NT2/D1 (cell line): ENCODE results near the gene PIGT.

Experiments
- DNase-seq: peaks from one replicate; pipeline ENCODE4 v3.0.0-alpha.2; 2011; ENCODE audit warnings: low read depth, low spot score
- H3K27me3 ChIP-seq: 2 replicates; pipeline ENCODE4 v1.6.0; 2011; ENCODE audit warnings: mild to moderate bottlenecking; ENCODE audit not compliant: insufficient read length, insufficient read depth
- H3K36me3 ChIP-seq: 2 replicates; pipeline ENCODE4 v1.6.1; 2011; ENCODE audit warnings: mild to moderate bottlenecking, low read length, mixed read lengths; ENCODE audit not compliant: insufficient read depth, insufficient read length
- H3K4me1 ChIP-seq: 2 replicates; pipeline ENCODE4 v1.5.1; 2011; ENCODE audit not compliant: insufficient read depth, insufficient read length
- H3K4me3 ChIP-seq: 2 replicates; pipeline ENCODE4 v1.5.1; 2011; ENCODE audit warnings: low read depth; ENCODE audit not compliant: insufficient read length
- H3K9ac ChIP-seq: 2 replicates; pipeline ENCODE4 v1.6.0; 2011; ENCODE audit warnings: low read depth; ENCODE audit not compliant: insufficient read length
- H3K9me3 ChIP-seq: 2 replicates; pipeline ENCODE4 v1.5.1; 2011; ENCODE audit warnings: mild to moderate bottlenecking, low read length; ENCODE audit not compliant: insufficient read depth
- SUZ12 ChIP-seq: IDR thresholded peaks from 2 replicates; pipeline ENCODE4 v1.6.1; 2011; ENCODE audit not compliant: insufficient read length, insufficient read depth; ENCODE audit errors: extremely low read depth
- YY1 ChIP-seq: IDR thresholded peaks from 2 replicates; pipeline ENCODE4 v1.6.1; 2011; ENCODE audit not compliant: insufficient read length, insufficient read depth
- ZNF274 ChIP-seq: IDR thresholded peaks from 2 replicates; pipeline ENCODE4 v1.6.1; 2011; ENCODE audit warnings: mild to moderate bottlenecking, low read depth, low read length

The PIGT gene

DNA sequence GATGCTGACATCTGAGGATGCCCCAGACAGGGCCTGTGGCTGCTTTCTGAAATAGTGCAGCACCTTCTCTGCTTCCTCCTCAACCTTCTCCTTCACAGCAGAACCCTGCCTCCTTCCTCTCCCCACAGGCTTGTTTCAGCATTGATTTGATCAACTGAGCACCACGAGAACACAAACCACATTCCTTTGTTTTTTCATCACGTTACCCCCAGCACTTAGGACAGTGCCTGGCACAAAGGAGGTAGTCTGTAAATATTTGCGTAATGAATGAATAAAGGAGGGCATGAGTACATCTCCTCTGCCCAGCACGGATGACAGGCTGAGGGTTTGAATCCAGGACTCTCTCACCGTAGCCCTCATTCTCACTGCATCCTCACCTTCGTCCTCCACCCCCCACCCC is 32.3 kb downstream of the PIGT start:
- no peak overlapping the region for H3K4me3 ChIP-seq
- no peaks in the 10 kb centered on the region for H3K9me3 ChIP-seq
- no peaks in the 10 kb centered on the region for H3K27me3 ChIP-seq
- H3K4me1 ChIP-seq, result peaks cover 5% of the 10 kb centered on the region
- no peak overlapping the region for H3K9ac ChIP-seq
- H3K36me3 ChIP-seq, result no peaks in the 10 kb centered on the region
- TF ChIP-seq SUZ12 (no peak), ZNF274 (no peak), YY1 (no peak)
- no peak for DNase-seq

DNA sequence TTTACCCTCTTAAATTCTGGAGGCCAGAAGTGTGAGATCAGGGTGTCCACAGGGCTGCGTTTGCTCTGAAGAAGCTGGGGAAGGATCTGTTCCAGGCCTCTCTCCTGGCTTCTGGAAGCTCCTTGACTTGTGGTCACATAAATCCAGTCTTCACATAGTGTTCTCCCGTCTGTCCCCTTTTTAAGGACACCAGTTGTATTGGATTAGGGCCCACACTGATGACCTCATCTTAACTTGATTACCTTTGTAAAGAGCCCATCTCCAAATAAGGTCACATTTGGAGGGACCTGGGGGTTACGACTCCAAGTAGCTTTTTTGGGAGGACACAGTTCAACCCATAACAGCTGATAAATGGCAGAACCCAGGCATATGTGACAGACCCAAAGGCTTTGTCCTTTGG is 33.6 kb downstream of the PIGT start:
- TF ChIP-seq ZNF274 (no peak), YY1 (no peak), SUZ12 (no peak)
- no peak overlapping the region for H3K9ac ChIP-seq
- no peaks in the 10 kb centered on the region for H3K36me3 ChIP-seq
- no peak overlapping the region for H3K4me3 ChIP-seq
- peaks cover 5% of the 10 kb centered on the region for H3K4me1 ChIP-seq
- no peaks in the 10 kb centered on the region for H3K9me3 ChIP-seq
- H3K27me3 ChIP-seq, result no peaks in the 10 kb centered on the region
- no peak for DNase-seq

DNA sequence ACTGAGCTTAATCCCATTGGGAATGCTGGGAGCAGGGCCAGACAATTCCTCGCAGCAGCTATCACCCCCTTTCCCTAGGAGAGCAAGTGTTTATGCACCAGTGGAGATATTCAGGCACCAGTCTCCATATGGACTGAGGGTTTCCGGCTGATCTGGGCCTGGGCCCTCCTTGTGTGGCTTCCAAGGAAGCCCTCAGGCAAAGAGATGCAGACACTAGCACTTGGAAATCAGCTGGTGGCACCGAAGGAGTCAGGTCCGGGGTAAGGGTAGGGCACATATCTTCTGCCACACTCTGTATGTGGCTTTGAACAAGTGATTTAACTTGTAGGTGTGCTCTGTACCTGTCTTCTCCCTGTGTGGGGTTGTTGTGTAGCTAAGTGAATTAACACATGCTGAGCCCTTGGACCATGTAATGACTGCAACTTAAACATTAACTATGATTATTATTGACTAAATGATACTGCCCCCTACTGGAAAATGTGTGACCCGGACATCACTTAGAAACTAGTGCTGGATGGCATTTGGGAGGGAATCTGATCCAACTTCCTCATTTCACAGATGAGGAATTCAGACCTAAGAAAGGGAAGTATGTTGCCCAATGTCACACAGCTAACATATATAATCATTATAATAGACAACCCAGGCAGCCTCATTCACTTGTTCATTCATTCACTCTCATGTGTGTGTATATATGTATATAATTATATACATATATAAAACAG is 34.3 kb downstream of the PIGT start:
- TF ChIP-seq ZNF274 (no peak), YY1 (no peak), SUZ12 (no peak)
- no peak for DNase-seq
- no peak overlapping the region for H3K4me3 ChIP-seq

DNA sequence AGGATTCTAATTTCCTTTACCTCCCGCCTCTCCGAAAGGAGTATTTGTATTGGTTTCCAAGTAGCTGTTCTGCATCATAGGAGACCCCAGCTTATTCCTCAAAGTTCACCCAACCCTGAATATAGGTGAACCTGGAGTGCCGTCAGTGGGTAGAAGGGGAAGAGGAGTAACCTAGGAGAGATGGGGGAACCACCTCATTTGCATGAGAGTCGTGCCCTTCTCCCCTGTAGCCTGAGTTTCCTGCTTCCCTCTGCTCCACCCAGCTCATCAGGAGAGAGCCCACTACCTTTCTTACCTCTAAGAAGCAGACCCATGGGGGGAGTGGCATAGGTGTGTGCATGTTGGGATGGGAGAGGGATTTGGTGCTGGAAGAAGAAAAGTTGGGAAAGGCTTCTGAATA is 36.3 kb downstream of the PIGT start:
- Histone ChIP-seq H3K27me3 (no peaks in the 10 kb centered on the region), H3K4me3 (no peak overlapping the region), H3K36me3 (no peaks in the 10 kb centered on the region), H3K9ac (no peak overlapping the region), H3K4me1 (peaks cover 5% of the 10 kb centered on the region), H3K9me3 (no peaks in the 10 kb centered on the region)
- TF ChIP-seq SUZ12 (no peak), ZNF274 (no peak)
- DNase-seq, result no peak

More for the DNA sequence above, 34.3 kb downstream of the PIGT start:
- Histone ChIP-seq H3K9me3 (no peaks in the 10 kb centered on the region), H3K27me3 (no peaks in the 10 kb centered on the region), H3K9ac (no peak overlapping the region), H3K4me1 (peaks cover 5% of the 10 kb centered on the region), H3K36me3 (no peaks in the 10 kb centered on the region)

DNA sequence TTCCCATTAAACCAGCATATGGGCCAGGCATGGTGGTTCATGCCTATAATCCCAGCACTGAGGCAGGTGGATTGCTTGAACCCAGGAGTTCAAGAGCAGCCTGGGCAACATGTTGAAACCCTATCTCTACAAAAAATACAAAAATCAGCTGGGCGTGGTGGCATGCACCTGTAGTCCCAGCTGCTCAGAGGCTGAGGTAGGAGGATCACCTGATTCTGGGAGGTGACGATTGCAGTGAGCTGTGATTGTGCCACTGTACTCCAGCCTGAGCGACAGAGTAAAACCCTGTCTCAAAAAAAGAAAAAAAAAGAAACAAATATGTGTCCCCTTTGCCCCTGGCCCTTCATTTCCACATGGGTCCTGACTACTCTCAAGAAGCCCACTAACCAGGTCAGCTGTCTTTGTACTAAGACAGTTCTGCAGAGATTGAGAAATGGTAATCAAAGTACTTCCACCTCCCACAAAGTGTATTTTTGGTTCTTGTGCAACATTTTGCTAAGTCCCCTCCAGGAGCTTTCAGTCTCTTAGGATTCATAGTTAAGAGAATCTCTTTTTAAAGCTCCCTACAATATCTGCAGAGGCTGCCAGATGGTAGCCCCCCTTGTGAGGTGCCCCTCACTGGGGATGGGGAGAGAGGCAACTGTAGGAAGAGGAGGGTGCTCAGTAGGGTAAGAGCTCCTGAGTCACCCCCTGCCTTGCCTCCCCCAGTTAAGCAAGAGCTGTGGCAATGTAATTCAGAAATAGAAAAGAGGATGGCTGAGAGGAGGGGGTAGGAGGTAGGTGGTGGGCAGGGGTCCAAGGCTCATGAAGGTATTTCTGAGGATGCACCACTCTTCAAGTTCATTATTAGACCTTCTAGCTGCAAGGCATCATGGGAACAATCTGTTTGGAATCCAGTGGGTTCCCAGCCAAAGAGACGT is 37.1 kb downstream of the PIGT start:
- no peak for TF ChIP-seq ZNF274
- H3K4me3 ChIP-seq, result no peak overlapping the region
- H3K9ac ChIP-seq, result no peak overlapping the region
- H3K36me3 ChIP-seq, result no peaks in the 10 kb centered on the region
- no peaks in the 10 kb centered on the region for H3K27me3 ChIP-seq
- no peaks in the 10 kb centered on the region for H3K9me3 ChIP-seq
- peaks cover 3% of the 10 kb centered on the region for H3K4me1 ChIP-seq
- DNase-seq, result no peak

DNA sequence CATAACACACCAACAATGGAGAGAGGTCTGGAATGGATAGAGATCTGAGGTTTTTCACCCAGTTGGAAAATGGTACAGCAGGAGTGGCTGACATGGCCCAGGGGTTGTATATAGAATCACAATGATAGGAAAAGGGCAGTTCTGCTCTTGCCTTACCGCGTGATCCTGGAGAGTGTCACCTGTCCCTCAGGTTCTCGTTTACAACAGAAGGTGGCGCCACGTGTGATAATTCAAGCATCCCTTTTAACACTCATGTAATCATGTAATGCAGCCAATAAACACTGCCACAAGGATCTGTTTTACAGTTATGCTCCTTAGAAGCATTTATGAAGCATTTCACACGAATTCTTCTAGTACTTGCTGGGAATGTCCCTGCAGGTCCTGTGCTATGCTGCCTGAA is 40.7 kb downstream of the PIGT start:
- no peaks in the 10 kb centered on the region for H3K9me3 ChIP-seq
- no peak overlapping the region for H3K9ac ChIP-seq
- H3K4me1 ChIP-seq, result no peaks in the 10 kb centered on the region
- H3K36me3 ChIP-seq, result no peaks in the 10 kb centered on the region
- no peak for DNase-seq
- H3K27me3 ChIP-seq, result no peaks in the 10 kb centered on the region
- TF ChIP-seq ZNF274 (no peak), SUZ12 (no peak), YY1 (no peak)
- H3K4me3 ChIP-seq, result no peak overlapping the region

DNA sequence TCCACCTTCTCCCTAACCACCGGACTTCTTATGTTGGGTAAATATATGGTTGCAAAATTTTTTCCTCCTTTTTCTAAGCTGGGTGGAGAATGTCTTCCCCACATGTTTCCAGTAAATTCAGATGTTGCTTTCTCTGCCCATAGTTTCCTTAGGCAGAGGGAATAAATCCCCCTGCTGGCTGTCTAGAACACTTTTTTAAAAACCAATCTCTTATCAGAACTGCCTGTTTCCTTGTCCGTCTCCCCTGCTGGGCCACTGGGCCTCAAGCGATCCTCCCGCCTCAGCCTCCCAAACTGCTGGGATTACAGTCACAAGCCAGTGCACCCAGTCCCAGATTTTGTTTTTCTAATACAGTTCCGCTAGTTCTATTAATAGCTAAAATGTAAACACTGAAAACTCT is 43.7 kb downstream of the PIGT start:
- H3K9me3 ChIP-seq, result no peaks in the 10 kb centered on the region
- H3K4me3 ChIP-seq, result no peak overlapping the region
- no peaks in the 10 kb centered on the region for H3K27me3 ChIP-seq
- no peak for DNase-seq
- TF ChIP-seq YY1 (no peak), SUZ12 (no peak), ZNF274 (no peak)
- H3K9ac ChIP-seq, result no peak overlapping the region
- H3K36me3 ChIP-seq, result no peaks in the 10 kb centered on the region
- no peaks in the 10 kb centered on the region for H3K4me1 ChIP-seq

DNA sequence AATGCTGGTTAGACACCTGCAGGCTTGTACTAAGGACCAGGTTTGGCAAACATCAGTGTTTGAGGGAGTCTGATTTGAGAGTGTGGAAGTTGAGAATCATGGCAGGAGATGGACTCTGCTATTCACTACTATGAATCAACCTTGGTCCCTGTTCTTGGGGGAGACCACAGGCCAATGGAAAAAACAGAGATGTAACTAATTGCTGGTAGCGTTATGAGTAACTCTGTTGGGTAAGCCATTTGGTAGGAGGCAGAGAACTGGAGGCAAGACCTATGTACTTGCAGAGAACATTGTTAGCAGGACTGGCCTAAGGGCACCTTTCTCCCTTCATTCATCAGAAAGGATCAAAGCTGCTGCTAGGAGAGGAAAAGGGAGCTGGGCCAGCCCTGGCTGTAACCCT is 45.3 kb downstream of the PIGT start:
- H3K4me3 ChIP-seq, result no peak overlapping the region
- TF ChIP-seq ZNF274, result no peak
- no peak for TF ChIP-seq YY1
- no peak for TF ChIP-seq SUZ12
- no peaks in the 10 kb centered on the region for H3K4me1 ChIP-seq
- no peaks in the 10 kb centered on the region for H3K36me3 ChIP-seq
- H3K9me3 ChIP-seq, result no peaks in the 10 kb centered on the region
- H3K27me3 ChIP-seq, result no peaks in the 10 kb centered on the region
- H3K9ac ChIP-seq, result no peak overlapping the region
- no peak for DNase-seq
